WTC11 (cell line): Measurements from ENCODE around the gene LAMA5. TPM values are rescaled to one million over a fixed set of nuclear protein-coding genes. Genes with fewer than 3 reads are reported as not detected.

ENCODE experiments used
- ARID4B ChIP-seq: sonication (generic); formaldehyde crosslinking; IDR thresholded peaks from 2 replicates; pipeline ENCODE4 v1.8.0; 2023; ENCODE audit warnings: missing genetic modification reagents, mild to moderate bottlenecking, borderline replicate concordance
- ATF1 ChIP-seq: sonication (generic); formaldehyde crosslinking; IDR thresholded peaks from 2 replicates; pipeline ENCODE4 v1.8.1; 2023; ENCODE audit warnings: mild to moderate bottlenecking, moderate library complexity, missing genetic modification reagents
- ATF2 ChIP-seq: sonication (generic); formaldehyde crosslinking; IDR thresholded peaks from 2 replicates; pipeline ENCODE4 v1.8.1; 2022; ENCODE audit warnings: low read depth, missing genetic modification reagents, borderline replicate concordance
- CTCF ChIP-seq: fragments of 200-600 bp; IDR thresholded peaks from 2 replicates; pipeline ENCODE4 v1.8.0; 2022; ENCODE audit warnings: antibody characterized with exemption
- E2F5 ChIP-seq: sonication (generic); formaldehyde crosslinking; IDR thresholded peaks from 2 replicates; pipeline ENCODE4 v1.8.1; 2022; ENCODE audit warnings: mild to moderate bottlenecking, moderate library complexity, missing genetic modification reagents
- ELF4 ChIP-seq: sonication (generic); formaldehyde crosslinking; IDR thresholded peaks from 2 replicates; pipeline ENCODE4 v1.8.1; 2022; ENCODE audit warnings: low read depth, mild to moderate bottlenecking, moderate library complexity, missing genetic modification reagents
- ESRRA ChIP-seq: sonication (generic); formaldehyde crosslinking; IDR thresholded peaks from 2 replicates; pipeline ENCODE4 v1.8.1; 2022; ENCODE audit warnings: mild to moderate bottlenecking, missing genetic modification reagents, borderline replicate concordance
- FOXP4 ChIP-seq: sonication (generic); formaldehyde crosslinking; IDR thresholded peaks from 2 replicates; pipeline ENCODE4 v1.8.0; 2022; ENCODE audit warnings: mild to moderate bottlenecking, missing genetic modification reagents
- GTF2I ChIP-seq: fragments of 250-450 bp; sonication (Bioruptor Pico); conservative IDR thresholded peaks from 2 replicates; pipeline ENCODE4 v1.4.0; 2021; ENCODE audit warnings: mild to moderate bottlenecking
- HMGXB4 ChIP-seq: sonication (generic); formaldehyde crosslinking; IDR thresholded peaks from 2 replicates; pipeline ENCODE4 v1.8.1; 2023; ENCODE audit warnings: mild to moderate bottlenecking, moderate library complexity, missing genetic modification reagents
- JUN ChIP-seq: sonication (generic); formaldehyde crosslinking; IDR thresholded peaks from 2 replicates; pipeline ENCODE4 v1.8.0; 2023; ENCODE audit warnings: mild to moderate bottlenecking, missing genetic modification reagents
- KAT7 ChIP-seq: sonication (generic); formaldehyde crosslinking; IDR thresholded peaks from 2 replicates; pipeline ENCODE4 v1.8.1; 2023; ENCODE audit warnings: missing genetic modification reagents, mild to moderate bottlenecking, borderline replicate concordance
- MAX ChIP-seq: sonication (generic); formaldehyde crosslinking; IDR thresholded peaks from 2 replicates; pipeline ENCODE4 v1.8.0; 2022; ENCODE audit warnings: mild to moderate bottlenecking, missing genetic modification reagents
- MXD4 ChIP-seq: fragments of 250-450 bp; sonication (Bioruptor Pico); IDR thresholded peaks from 2 replicates; pipeline ENCODE4 v1.8.0; 2021; ENCODE audit warnings: mild to moderate bottlenecking, moderate library complexity, borderline replicate concordance
- NFATC4 ChIP-seq: fragments of 250-450 bp; sonication (Bioruptor Pico); IDR thresholded peaks from 2 replicates; pipeline ENCODE4 v1.9.0; 2021; ENCODE audit warnings: mild to moderate bottlenecking
- NR1H2 ChIP-seq: sonication (generic); formaldehyde crosslinking; IDR thresholded peaks from 2 replicates; pipeline ENCODE4 v1.9.0; 2021; ENCODE audit warnings: mild to moderate bottlenecking, moderate library complexity, missing genetic modification reagents
- NR2C2 ChIP-seq: sonication (generic); formaldehyde crosslinking; IDR thresholded peaks from 2 replicates; pipeline ENCODE4 v1.8.0; 2022; ENCODE audit warnings: mild to moderate bottlenecking, missing genetic modification reagents
- NR3C1 ChIP-seq: sonication (generic); formaldehyde crosslinking; conservative IDR thresholded peaks from 2 replicates; pipeline ENCODE4 v1.8.1; 2023; ENCODE audit warnings: low read depth, mild to moderate bottlenecking, missing genetic modification reagents
- PREB ChIP-seq: sonication (generic); formaldehyde crosslinking; IDR thresholded peaks from 2 replicates; pipeline ENCODE4 v1.8.1; 2022; ENCODE audit warnings: mild to moderate bottlenecking, missing genetic modification reagents, moderate library complexity, borderline replicate concordance
- PRRX2 ChIP-seq: fragments of 250-450 bp; sonication (Bioruptor Pico); IDR thresholded peaks from 2 replicates; pipeline ENCODE4 v1.8.0; 2021; ENCODE audit warnings: mild to moderate bottlenecking
- RELA ChIP-seq: sonication (generic); formaldehyde crosslinking; IDR thresholded peaks from 2 replicates; pipeline ENCODE4 v1.8.1; 2022; ENCODE audit warnings: missing genetic modification reagents, mild to moderate bottlenecking, borderline replicate concordance
- SMAD3 ChIP-seq: sonication (generic); formaldehyde crosslinking; IDR thresholded peaks from 2 replicates; pipeline ENCODE4 v1.8.0; 2022; ENCODE audit warnings: missing genetic modification reagents, mild to moderate bottlenecking, borderline replicate concordance
- ZNF232 ChIP-seq: sonication (generic); formaldehyde crosslinking; IDR thresholded peaks from 2 replicates; pipeline ENCODE4 v1.8.0; 2022; ENCODE audit warnings: mild to moderate bottlenecking, missing genetic modification reagents
- ZNF263 ChIP-seq: sonication (generic); formaldehyde crosslinking; IDR thresholded peaks from 2 replicates; pipeline ENCODE4 v1.8.1; 2022; ENCODE audit warnings: low read depth, mild to moderate bottlenecking, moderate library complexity, missing genetic modification reagents
- ZNF396 ChIP-seq: fragments of 250-450 bp; sonication (Bioruptor Pico); IDR thresholded peaks from 2 replicates; pipeline ENCODE4 v1.8.0; 2021; ENCODE audit warnings: mild to moderate bottlenecking, moderate library complexity, borderline replicate concordance
- total RNA-seq: library from RNA; stranded (reverse); gene quantifications from 3 replicates; pipeline ENCODE4 v1.2.3, GENCODE V29; 2021

The LAMA5 gene
- total RNA-seq, 1 experiment from 2014 or later, result 329 TPM

- TF ChIP-seq ELF4 (CRISPR knock-in tag) (no peak), MAX (0 out of 2 replicates have a peak, but pooled peaks have one; percentile 23), MXD4 (no peak), NFATC4 (no peak), CTCF (no peak), ARID4B (CRISPR knock-in tag) (no peak), PRRX2 (no peak), ZNF263 (no peak), ATF1 (no peak), RELA (CRISPR knock-in tag) (no peak), ZNF232 (no peak; the same call in 1 of the 2 replicates), NR2C2 (CRISPR knock-in tag) (no peak), FOXP4 (CRISPR knock-in tag) (no peak), ESRRA (CRISPR knock-in tag) (no peak), NR1H2 (CRISPR knock-in tag) (no peak), KAT7 (CRISPR knock-in tag) (no peak), JUN (CRISPR knock-in tag) (no peak), PREB (no peak), SMAD3 (CRISPR knock-in tag) (0 out of 2 replicates have a peak, but pooled peaks have one; percentile 38), NR3C1 (no peak), HMGXB4 (CRISPR knock-in tag) (no peak), ATF2 (CRISPR knock-in tag) (no peak), E2F5 (no peak; the same call in 1 of the 2 replicates), ZNF396 (no peak), GTF2I (CRISPR knock-in tag) (no peak)
Measured at GRCh38 chr20:62361799-62362589, 5.1 kb downstream of the LAMA5 start (continued).
